Measurements from ENCODE around the gene NDFIP1. TPM values are rescaled to one million over a fixed set of nuclear protein-coding genes. Genes with fewer than 3 reads are reported as not detected.

Gene NDFIP1
- total and polyA plus RNA-seq, 10 of the 15 experiments (the other 5 are each of a cell fraction or from before 2014, with no cell fraction given), result 0.08 to 2.7 (median 0.92) TPM

DNA sequence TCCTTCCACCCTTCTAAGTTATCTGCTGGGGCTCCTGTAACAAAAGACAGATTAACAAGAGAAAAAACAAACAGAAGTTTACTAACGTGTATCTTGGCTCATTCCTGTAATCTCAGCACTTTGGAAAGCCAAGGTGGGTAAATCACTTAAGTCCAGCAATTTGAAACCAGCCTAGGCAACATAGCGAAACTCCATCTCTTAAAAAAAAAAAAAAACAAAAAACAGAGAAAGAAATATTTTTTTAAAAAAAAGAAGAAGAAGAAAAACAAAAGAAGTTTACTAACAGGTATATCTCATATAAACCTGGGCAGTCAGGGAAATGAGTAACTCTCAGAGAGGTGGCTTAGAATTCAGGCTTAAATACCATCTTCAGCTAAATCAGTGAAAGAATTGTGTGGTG, 10.3 kb upstream of the NDFIP1 start:
- in situ Hi-C loops (cut with MboI), result no loop called here
- no peaks in the 10 kb centered on the region for H3K4me1 ChIP-seq (ENCODE audit: control insufficient read depth, insufficient read depth, low read length)
- RAD21 ChIA-PET (ENCODE audit: unreplicated experiment), result no interaction called here

More for the DNA sequence above, 10.3 kb upstream of the NDFIP1 start:
- CTCF ChIA-PET, result no interaction called here
- WGBS (ENCODE audit: insufficient coverage, insufficient replicate concordance, low lambda C conversion rate, missing lambda C conversion rate), result 29% methylated on average over 1 of the region's 2 CpGs
- Histone ChIP-seq H3K4me3 (no peak overlapping the region), H3K4me2 (ENCODE audit: control insufficient read depth, insufficient read depth) (no peak overlapping the region), H3K36me3 (ENCODE audit: control insufficient read depth in 2 of 2, insufficient read depth in 2 of 2, low read length in 1 of 2) (no peaks in the 10 kb centered on the region), H3K79me2 (ENCODE audit: control insufficient read depth, insufficient read depth, low read length) (no peaks in the 10 kb centered on the region), H3K9ac (ENCODE audit: control insufficient read depth, insufficient read depth, low read length) (no peak overlapping the region), H3K27me3 (replicated peaks in 1 of 2; ENCODE audit: control insufficient read depth in 2 of 2, insufficient read depth in 2 of 2, low read length in 1 of 2) (no peaks in the 10 kb centered on the region), H3K27ac (ENCODE audit: control insufficient read depth, insufficient read depth) (no peak overlapping the region), H3K9me3 (replicated peaks; ENCODE audit: control insufficient read depth, insufficient read depth, low read length) (no peaks in the 10 kb centered on the region), H2AFZ (ENCODE audit: control insufficient read depth, low read depth, low read length) (no peak overlapping the region), H4K20me1 (ENCODE audit: control insufficient read depth, insufficient read depth) (no peaks in the 10 kb centered on the region; the same call in 1 of the 2 replicates)
- DNase-seq (ENCODE audit: low read depth, low spot score), result no peak
- TF ChIP-seq RFX5 (IDR thresholded peaks at IDR 0.05; ENCODE audit: low read depth, low read length) (no peak), IKZF2 (IDR thresholded peaks at IDR 0.05) (no peak), REST (IDR thresholded peaks at IDR 0.05; ENCODE audit: low read depth, low read length) (no peak)
- POLR2A ChIA-PET, result interaction anchor here (0.7 kb wide), 1 partner anchor 142 kb away, joined by 7 read pairs; no protein-coding TSS in a partner anchor
- FAIRE-seq, result no peak
- BruUV-seq (replicated peaks), result no TSS peak
- intact Hi-C loops (cut with micrococcal nuclease; ENCODE audit: unreplicated experiment), result no loop called here
- no peak for ATAC-seq
- SMC1A ChIA-PET (ENCODE audit: uncharacterized antibody, unreplicated experiment), result no interaction called here

All from GM12878 (cell line).